NCI-H774 (cell line): ENCODE data around the gene ANXA8L1.
"Not testable (repeated sequence)": the region's sequence is repeated elsewhere in the genome, so short reads cannot be mapped to it uniquely, and the experiment has no call there.

Source experiments
- DNase-seq: peaks from one replicate; lab custom pipeline; 2025; lab: John Stamatoyannopoulos, UW

ANXA8L1 gene

GRCh38 chr10:46397767-46398166, 22.2 kb downstream of the ANXA8L1 start:
- not testable (repeated sequence) for DNase-seq

- DNase-seq, result not testable (repeated sequence)
Measured at GRCh38 chr10:46398212-46398886, 22.8 kb downstream of the ANXA8L1 start.

GRCh38 chr10:46409556-46409955, 34.0 kb downstream of the ANXA8L1 start:
- not testable (repeated sequence) for DNase-seq

DNA sequence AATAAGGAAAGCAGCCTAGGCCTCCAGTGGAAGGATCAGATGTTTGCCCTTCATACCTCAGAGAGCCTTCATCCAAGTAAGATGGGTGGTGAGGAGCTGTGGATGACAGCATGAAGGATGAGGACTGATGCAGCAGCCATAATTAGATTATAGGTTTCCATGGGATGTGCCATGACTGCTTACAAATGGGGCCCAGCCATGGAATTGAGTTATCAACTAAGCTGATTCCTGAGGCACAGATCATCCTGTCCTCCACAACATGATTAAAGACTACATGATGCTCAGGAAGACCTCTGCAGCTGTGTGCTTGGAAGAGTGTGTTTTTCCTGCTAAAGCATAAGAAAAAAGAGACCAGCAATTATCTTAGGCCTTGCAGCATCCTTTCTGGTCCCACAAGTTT, 35.5 kb downstream of the ANXA8L1 start:
- DNase-seq, result not testable (repeated sequence)

DNA sequence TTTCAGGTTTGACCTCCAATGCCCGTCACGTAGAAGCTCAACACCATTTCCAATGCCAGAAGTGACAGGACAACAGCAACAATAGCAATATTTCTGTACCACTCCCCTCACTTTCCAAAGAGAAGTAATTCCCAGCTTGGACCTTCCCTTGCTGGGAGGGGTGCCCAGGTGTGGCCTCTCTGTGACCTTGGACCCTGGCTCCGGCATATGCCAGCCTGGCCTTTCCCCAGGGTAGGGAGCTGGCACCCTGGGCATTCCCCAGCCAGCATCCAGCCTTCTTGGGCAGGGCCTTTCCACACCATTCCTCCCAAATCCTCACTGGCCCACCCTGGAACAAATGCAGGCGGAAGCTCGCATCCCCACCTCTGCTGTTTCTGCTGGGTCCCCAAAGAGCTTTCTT, 37.1 kb downstream of the ANXA8L1 start:
- not testable (repeated sequence) for DNase-seq

- DNase-seq, result not testable (repeated sequence)
Measured at GRCh38 chr10:46415291-46415690, 39.7 kb downstream of the ANXA8L1 start.

DNA sequence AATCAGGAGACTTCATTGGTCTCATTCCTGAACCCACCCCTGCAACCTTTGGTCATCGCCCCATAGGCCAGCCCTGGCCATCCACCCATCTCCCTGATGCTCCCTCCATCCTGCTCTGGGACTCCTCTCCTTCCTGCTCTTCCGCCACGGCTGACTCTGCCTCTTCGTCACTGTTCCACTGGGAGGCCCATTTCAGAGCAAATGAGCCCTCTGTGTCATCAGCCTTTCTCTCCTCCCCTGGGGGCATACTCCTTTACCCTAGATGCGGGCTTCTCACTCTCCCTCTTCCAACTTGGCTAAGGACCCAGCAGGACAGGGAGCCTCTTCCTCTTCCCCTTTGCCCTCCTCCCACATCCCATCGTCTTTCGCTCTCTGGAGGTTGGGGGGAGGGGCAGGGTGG, 42.7 kb downstream of the ANXA8L1 start:
- not testable (repeated sequence) for DNase-seq

DNA sequence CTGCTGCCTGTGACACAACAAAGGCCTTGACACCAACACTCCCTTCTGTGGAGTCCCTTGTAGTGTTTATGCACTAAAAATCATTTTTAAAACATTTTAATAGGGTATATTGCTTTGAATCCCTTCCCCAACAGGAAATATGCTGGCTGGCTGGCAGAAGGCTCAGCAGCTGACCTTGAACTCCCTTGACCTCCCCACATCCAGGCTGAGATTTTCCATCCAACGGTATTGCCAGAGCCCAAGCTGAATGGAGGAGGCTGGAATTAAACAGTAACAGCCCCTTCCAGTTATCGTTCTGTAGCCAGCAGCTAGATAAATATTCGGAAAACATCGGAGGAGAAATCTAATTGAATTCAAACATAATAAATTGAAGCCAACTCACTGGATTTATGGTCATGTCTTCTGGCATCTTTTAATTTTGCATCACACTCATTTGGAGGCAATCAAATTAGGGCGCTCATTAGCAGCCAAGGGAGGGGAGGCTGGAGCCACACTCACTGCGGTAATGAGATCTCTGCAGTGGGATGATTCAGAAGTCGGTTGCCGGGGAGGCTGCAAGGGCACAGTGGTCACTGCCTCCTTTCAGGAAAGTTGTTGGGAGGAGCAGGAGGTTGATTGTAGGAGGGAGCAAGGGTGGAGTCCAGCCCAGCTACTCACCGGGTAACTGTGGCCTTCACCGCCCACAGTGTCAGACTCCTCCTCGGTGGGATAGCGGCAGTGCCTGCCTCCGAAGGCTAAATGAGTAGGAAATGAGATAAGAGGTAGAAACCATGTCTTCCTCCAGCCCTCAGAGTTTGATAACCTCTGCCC, 44.2 kb downstream of the ANXA8L1 start:
- not testable (repeated sequence) for DNase-seq

GRCh38 chr10:46423550-46423949, 48.0 kb downstream of the ANXA8L1 start:
- not testable (repeated sequence) for DNase-seq

GRCh38 chr10:46440942-46441341, 65.4 kb downstream of the ANXA8L1 start:
- DNase-seq, result not testable (repeated sequence)
